HG02973 (cell line): Measurements from ENCODE around the gene R3HDM2.

ENCODE experiments used
- ATAC-seq: cut with Tn5 transposase; IDR thresholded peaks from one replicate; pipeline ENCODE4 v1.9.1; 2021; ENCODE audit warnings: moderate library complexity; ENCODE audit not compliant: unreplicated experiment

R3HDM2 gene

GRCh38 chr12:57430931-57431566, at the start of gene R3HDM2:
R3HDM2 (minus strand) TSS chr12:57431043; CDS start chr12:57310428, 120,615 bp downstream.
- peak; percentile 92 for ATAC-seq

- peak; percentile 41 for ATAC-seq
Observed at GRCh38 chr12:57479376-57480115, 48.7 kb upstream of the R3HDM2 start, which contains the start of gene ARHGAP9. ARHGAP9 (minus strand) TSS chr12:57479866; CDS start chr12:57479406, 460 bp downstream.

- ATAC-seq: no peak
Observed at GRCh38 chr12:57479043-57479375, 48.2 kb upstream of the R3HDM2 start.

- no peak for ATAC-seq
Observed at GRCh38 chr12:57477710-57478681, 47.2 kb upstream of the R3HDM2 start.

- no peak for ATAC-seq
Observed at GRCh38 chr12:57476993-57477709, 46.3 kb upstream of the R3HDM2 start.

GRCh38 chr12:57476162-57476992, 45.5 kb upstream of the R3HDM2 start:
- peak; percentile 34 for ATAC-seq

- ATAC-seq: no peak
Observed at GRCh38 chr12:57475271-57476161, 44.7 kb upstream of the R3HDM2 start.

- no peak for ATAC-seq
Observed at GRCh38 chr12:57474862-57475261, 44.0 kb upstream of the R3HDM2 start.

- ATAC-seq: no peak
Observed at GRCh38 chr12:57474430-57474829, 43.6 kb upstream of the R3HDM2 start.

- no peak for ATAC-seq
Observed at GRCh38 chr12:57473886-57474285, 43.0 kb upstream of the R3HDM2 start.

- no peak for ATAC-seq
Observed at GRCh38 chr12:57473392-57473791, 42.5 kb upstream of the R3HDM2 start.

GRCh38 chr12:57472391-57472790, 41.5 kb upstream of the R3HDM2 start:
- no peak for ATAC-seq

GRCh38 chr12:57471661-57472060, 40.8 kb upstream of the R3HDM2 start:
- no peak for ATAC-seq

GRCh38 chr12:57470970-57471656, 40.3 kb upstream of the R3HDM2 start:
- ATAC-seq: no peak

GRCh38 chr12:57470286-57470969, 39.6 kb upstream of the R3HDM2 start:
- no peak for ATAC-seq

GRCh38 chr12:57469296-57470164, 38.7 kb upstream of the R3HDM2 start:
- no peak for ATAC-seq

- ATAC-seq: no peak
Observed at GRCh38 chr12:57467915-57468314, 37.1 kb upstream of the R3HDM2 start.
